SU-DHL-6 (cell line): ENCODE measurements around the gene PLCH1.

ENCODE experiments used
- H2AFZ ChIP-seq: fragments of 200-600 bp; sonication (generic); 2 replicates; pipeline ENCODE4 v1.6.1; 2014; ENCODE audit warnings: low read depth, mild to moderate bottlenecking, moderate library complexity, mixed read lengths, antibody characterized with exemption, low read length; ENCODE audit not compliant: severe bottlenecking
- H3F3A ChIP-seq: fragments of 200-600 bp; shearing (Covaris generic); 2 replicates; pipeline ENCODE4 v1.6.0; 2016; ENCODE audit warnings: antibody characterized with exemption, mild to moderate bottlenecking; ENCODE audit not compliant: insufficient read depth
- H3K27ac ChIP-seq: fragments of 200-600 bp; sonication (generic); 2 replicates; pipeline ENCODE4 v1.5.1; 2016; ENCODE audit warnings: low read depth, mild to moderate bottlenecking, low read length, moderate library complexity, mixed read lengths
- H3K27me3 ChIP-seq: fragments of 200-600 bp; sonication (generic), shearing (Covaris generic); 2 replicates; pipeline ENCODE4 v1.6.0; 2014; ENCODE audit warnings: mild to moderate bottlenecking, low read length
- H3K36me3 ChIP-seq: fragments of 200-600 bp; sonication (generic); 2 replicates; pipeline ENCODE4 v1.6.1; 2014; ENCODE audit warnings: mild to moderate bottlenecking, low read length, mixed read lengths
- H3K4me2 ChIP-seq: fragments of 300-600, 200-600 bp; shearing (Covaris generic), sonication (generic); 2 replicates; pipeline ENCODE4 v1.6.0; 2014; ENCODE audit warnings: low read length, low read depth, mild to moderate bottlenecking; ENCODE audit not compliant: poor library complexity, severe bottlenecking
- H3K4me3 ChIP-seq: fragments of 200-600 bp; sonication (generic); 2 replicates; pipeline ENCODE4 v1.5.1; 2014; ENCODE audit warnings: antibody characterized with exemption, low read length, mild to moderate bottlenecking, mixed read lengths; ENCODE audit not compliant: insufficient read depth, poor library complexity, severe bottlenecking
- H3K79me2 ChIP-seq: fragments of 200-600 bp; sonication (generic); 2 replicates; pipeline ENCODE4 v1.6.1; 2014; ENCODE audit warnings: mild to moderate bottlenecking, low read length, moderate library complexity; ENCODE audit not compliant: insufficient read depth
- H3K9ac ChIP-seq: fragments of 200-600 bp; sonication (generic); 2 replicates; pipeline ENCODE4 v1.7.0; 2014; ENCODE audit warnings: mild to moderate bottlenecking, low read length
- H3K9me2 ChIP-seq: fragments of 200-600 bp; sonication (generic); replicated peaks from 2 replicates; pipeline ENCODE4 v1.6.1; 2014; ENCODE audit warnings: low read length; ENCODE audit not compliant: insufficient read depth
- H3K9me3 ChIP-seq: fragments of 200-600 bp; sonication (generic); 2 replicates; pipeline ENCODE4 v1.6.1; 2014; ENCODE audit warnings: low read length, mixed read lengths; ENCODE audit not compliant: insufficient read depth
- H4K20me1 ChIP-seq: fragments of 200-600 bp; sonication (generic); 2 replicates; pipeline ENCODE4 v1.6.1; 2014; ENCODE audit warnings: low read depth, mild to moderate bottlenecking, antibody characterized with exemption, low read length, moderate library complexity, mixed read lengths
- EZH2phosphoT487 ChIP-seq: fragments of 200-600 bp; sonication (generic), shearing (Covaris generic); conservative IDR thresholded peaks from 2 replicates; pipeline ENCODE4 v1.6.1; 2018; ENCODE audit warnings: mild to moderate bottlenecking, antibody characterized with exemption, low read length, moderate library complexity, mixed read lengths
- TF ChIP-seq, protein P1 (sequence below): fragments of 200-600 bp; sonication (generic); IDR thresholded peaks from one replicate; pipeline ENCODE4 v1.5.1; 2017; ENCODE audit warnings: antibody characterized with exemption, mild to moderate bottlenecking, low read length, moderate library complexity; ENCODE audit not compliant: insufficient read depth, poor library complexity, severe bottlenecking

Gene PLCH1

DNA sequence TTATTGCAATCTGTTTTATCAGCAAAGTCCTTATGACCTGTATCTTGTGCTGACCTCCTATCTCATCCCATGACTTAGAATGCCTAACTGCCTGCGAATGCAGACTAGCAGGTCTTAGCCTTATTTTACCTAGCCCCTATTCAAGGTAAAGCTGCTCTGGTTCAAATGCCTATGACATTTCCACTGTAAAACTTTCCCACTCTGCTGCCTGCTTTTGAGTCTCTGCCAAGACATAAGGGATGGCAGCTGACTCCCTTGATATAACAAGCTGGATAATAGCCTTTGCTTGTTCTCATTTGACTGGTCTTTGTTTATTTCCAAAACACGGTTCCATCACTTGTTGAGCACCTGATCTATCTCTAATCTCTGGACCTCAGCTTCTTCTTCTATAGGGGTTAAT, 319.5 kb downstream of the PLCH1 start:
- peaks cover 20% of the 10 kb centered on the region; the same call in 1 of the 2 replicates for H3K9me3 ChIP-seq
- H3K9me2 ChIP-seq: no peaks in the 10 kb centered on the region
- H3K4me2 ChIP-seq: no peak overlapping the region
- no peaks in the 10 kb centered on the region for H3K27me3 ChIP-seq
- H3K36me3 ChIP-seq: no peaks in the 10 kb centered on the region
- no peaks in the 10 kb centered on the region for H3F3A ChIP-seq
- H2AFZ ChIP-seq: no peak overlapping the region
- no peak overlapping the region for H3K27ac ChIP-seq
- no peaks in the 10 kb centered on the region for H4K20me1 ChIP-seq
- H3K9ac ChIP-seq: no peak overlapping the region
- no peak overlapping the region for H3K4me3 ChIP-seq
- TF ChIP-seq, protein P1, sequence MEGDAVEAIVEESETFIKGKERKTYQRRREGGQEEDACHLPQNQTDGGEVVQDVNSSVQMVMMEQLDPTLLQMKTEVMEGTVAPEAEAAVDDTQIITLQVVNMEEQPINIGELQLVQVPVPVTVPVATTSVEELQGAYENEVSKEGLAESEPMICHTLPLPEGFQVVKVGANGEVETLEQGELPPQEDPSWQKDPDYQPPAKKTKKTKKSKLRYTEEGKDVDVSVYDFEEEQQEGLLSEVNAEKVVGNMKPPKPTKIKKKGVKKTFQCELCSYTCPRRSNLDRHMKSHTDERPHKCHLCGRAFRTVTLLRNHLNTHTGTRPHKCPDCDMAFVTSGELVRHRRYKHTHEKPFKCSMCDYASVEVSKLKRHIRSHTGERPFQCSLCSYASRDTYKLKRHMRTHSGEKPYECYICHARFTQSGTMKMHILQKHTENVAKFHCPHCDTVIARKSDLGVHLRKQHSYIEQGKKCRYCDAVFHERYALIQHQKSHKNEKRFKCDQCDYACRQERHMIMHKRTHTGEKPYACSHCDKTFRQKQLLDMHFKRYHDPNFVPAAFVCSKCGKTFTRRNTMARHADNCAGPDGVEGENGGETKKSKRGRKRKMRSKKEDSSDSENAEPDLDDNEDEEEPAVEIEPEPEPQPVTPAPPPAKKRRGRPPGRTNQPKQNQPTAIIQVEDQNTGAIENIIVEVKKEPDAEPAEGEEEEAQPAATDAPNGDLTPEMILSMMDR: no peak
- no peak for TF ChIP-seq EZH2phosphoT487
- no peaks in the 10 kb centered on the region for H3K79me2 ChIP-seq

DNA sequence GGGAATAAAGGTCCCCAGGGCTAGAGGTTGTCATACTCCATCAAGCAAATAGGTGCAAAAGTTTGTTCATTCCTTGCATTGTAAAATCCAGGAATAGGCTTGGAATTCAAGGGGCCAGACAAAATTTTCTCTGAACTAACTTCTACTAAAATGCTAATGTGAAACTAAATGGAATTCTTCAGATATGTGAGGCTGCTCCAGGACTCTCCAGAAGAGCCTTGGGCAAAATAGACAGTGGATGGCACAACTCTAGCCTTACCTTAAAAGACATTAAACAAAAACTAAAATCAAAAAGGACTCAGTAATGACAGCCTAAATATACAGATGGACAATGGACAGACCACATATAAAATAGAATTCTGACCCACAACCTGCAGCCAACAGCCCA, 320.6 kb downstream of the PLCH1 start:
- Histone ChIP-seq H3K27me3 (no peaks in the 10 kb centered on the region), H3K9me3 (peaks cover 20% of the 10 kb centered on the region; the same call in 1 of the 2 replicates), H3K9ac (no peak overlapping the region), H3K9me2 (no peaks in the 10 kb centered on the region), H3K79me2 (no peaks in the 10 kb centered on the region), H3K27ac (no peak overlapping the region), H3K4me2 (no peak overlapping the region), H3F3A (no peaks in the 10 kb centered on the region), H3K36me3 (no peaks in the 10 kb centered on the region), H3K4me3 (no peak overlapping the region), H2AFZ (no peak overlapping the region), H4K20me1 (no peaks in the 10 kb centered on the region)
- TF ChIP-seq, protein P1: no peak
- TF ChIP-seq EZH2phosphoT487: no peak

DNA sequence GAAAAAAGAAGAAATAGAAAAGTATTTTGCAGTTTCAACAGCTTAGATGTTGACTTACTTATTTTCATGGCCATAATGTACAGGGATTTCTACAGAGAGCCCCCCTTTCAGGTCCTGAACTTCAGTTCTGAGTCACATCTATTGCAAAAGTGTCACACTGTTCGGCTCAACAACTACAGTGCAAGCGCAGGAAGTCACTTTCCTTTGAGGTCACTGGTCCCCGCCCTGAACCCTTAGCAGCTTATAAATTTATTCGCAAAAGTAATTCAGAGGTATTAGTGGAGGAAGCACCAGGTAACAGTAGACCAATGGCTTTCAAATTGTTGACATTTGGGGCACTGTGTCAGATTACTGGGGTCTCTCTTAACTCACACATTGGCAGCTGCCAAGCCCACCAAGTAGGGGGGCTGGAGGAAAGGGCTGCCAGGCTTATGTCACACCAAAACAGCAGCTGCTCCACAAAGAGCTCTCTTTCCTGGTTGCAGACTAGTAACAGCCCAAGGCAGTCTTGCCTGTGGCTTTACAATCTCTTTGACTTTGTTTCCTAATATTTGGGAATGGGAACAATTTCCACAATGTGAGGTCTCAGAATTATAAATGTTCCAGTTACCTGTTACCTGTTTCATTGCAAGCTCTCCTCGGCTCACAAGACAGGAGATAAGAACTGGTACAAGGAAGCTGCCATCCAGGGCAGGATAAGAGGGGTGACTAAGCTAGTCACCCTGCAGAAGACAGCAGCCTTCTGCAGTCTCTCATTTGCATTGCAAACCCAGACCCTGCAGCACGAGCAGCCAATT, 321.1 kb downstream of the PLCH1 start:
- H4K20me1 ChIP-seq: no peaks in the 10 kb centered on the region
- H3K9ac ChIP-seq: no peak overlapping the region
- no peak overlapping the region for H2AFZ ChIP-seq
- H3K4me2 ChIP-seq: no peak overlapping the region
- peaks cover 15% of the 10 kb centered on the region; the same call in 1 of the 2 replicates for H3K9me3 ChIP-seq
- no peaks in the 10 kb centered on the region for H3K9me2 ChIP-seq
- H3F3A ChIP-seq: no peaks in the 10 kb centered on the region
- TF ChIP-seq EZH2phosphoT487: no peak
- TF ChIP-seq, protein P1: no peak
- no peak overlapping the region for H3K4me3 ChIP-seq
- no peaks in the 10 kb centered on the region for H3K36me3 ChIP-seq
- H3K27me3 ChIP-seq: no peaks in the 10 kb centered on the region
- H3K79me2 ChIP-seq: no peaks in the 10 kb centered on the region
- H3K27ac ChIP-seq: no peak overlapping the region
